Iris pigment epithelial cell (primary cell): ENCODE data around the gene TUT7.
A peak's percentile ranks its signal among the peaks of the same experiment; 100 is the strongest.
"Not testable (repeated sequence)": the region's sequence is repeated elsewhere in the genome, so short reads cannot be mapped to it uniquely, and the experiment has no call there.

Experiments used
- DNase-seq: peaks from one replicate; pipeline ENCODE4 v3.0.0-alpha.2; 2011; ENCODE audit warnings: low read depth

The TUT7 gene

GRCh38 chr9:86354011-86354817 is at the start of gene TUT7:
TUT7 (minus strand) TSS chr9:86354410; CDS start chr9:86353199, 1,211 bp downstream.
- DNase-seq, result peak; percentile 97

- DNase-seq, result no peak
These were observed 48.4 kb upstream of the TUT7 start for GRCh38 chr9:86402591-86402990.

- no peak for DNase-seq
These were observed 42.2 kb upstream of the TUT7 start for GRCh38 chr9:86396412-86396811.

- DNase-seq, result not testable (repeated sequence)
These were observed 36.0 kb upstream of the TUT7 start for GRCh38 chr9:86390184-86390583.

- DNase-seq, result no peak
These were observed 35.4 kb upstream of the TUT7 start for GRCh38 chr9:86389628-86390027.

- no peak for DNase-seq
These were observed 33.2 kb upstream of the TUT7 start for GRCh38 chr9:86387376-86387775.

- DNase-seq, result not testable (repeated sequence)
These were observed 28.8 kb upstream of the TUT7 start for GRCh38 chr9:86383000-86383399.

GRCh38 chr9:86376016-86376415 is 21.8 kb upstream of the TUT7 start:
- no peak for DNase-seq

- DNase-seq, result peak; percentile 38
These were observed 15.6 kb upstream of the TUT7 start for GRCh38 chr9:86369810-86370209.

- peak; percentile 97 for DNase-seq
These were observed 14.8 kb upstream of the TUT7 start for GRCh38 chr9:86368871-86369521.

- no peak for DNase-seq
These were observed 7.0 kb upstream of the TUT7 start for GRCh38 chr9:86361176-86361575.

GRCh38 chr9:86359151-86359879 is 5.1 kb upstream of the TUT7 start:
- no peak for DNase-seq

- no peak for DNase-seq
These were observed 3.0 kb upstream of the TUT7 start for GRCh38 chr9:86356871-86357866.

GRCh38 chr9:86355814-86356213 is 1.6 kb upstream of the TUT7 start:
- DNase-seq, result no peak

GRCh38 chr9:86354818-86355309 is 654 bp upstream of the TUT7 start:
- DNase-seq, result peak; percentile 20

- peak; percentile 27 for DNase-seq
These were observed 577 bp downstream of the TUT7 start for GRCh38 chr9:86353655-86354010.

- DNase-seq, result peak; percentile 48
These were observed 1.7 kb downstream of the TUT7 start for GRCh38 chr9:86352440-86353077.

GRCh38 chr9:86351880-86352279 is 2.3 kb downstream of the TUT7 start:
- no peak for DNase-seq

GRCh38 chr9:86350006-86350760 is 4.0 kb downstream of the TUT7 start:
- no peak for DNase-seq

- peak; percentile 20 for DNase-seq
These were observed 4.9 kb downstream of the TUT7 start for GRCh38 chr9:86349271-86349670.
